PC-3 (cell line): ENCODE results near the gene RHOT2. TPM values are rescaled to one million over a fixed set of nuclear protein-coding genes. Genes with fewer than 3 reads are reported as not detected.

Experiments
- ATAC-seq: fragments of 200-7000 bp; cut with Tn5 transposase; 2 replicates; pipeline ENCODE4 v1.9.1; 2020; ENCODE audit warnings: mild to moderate bottlenecking, moderate library complexity
- BruUV-seq: library from RNA; stranded (reverse); fragments of 400-500 nt; replicated peaks from 2 replicates; lab custom pipeline; 2021; lab: Mats Ljungman, UMichigan
- CTCF ChIA-PET: fragments of 300-600 bp; sonication (Branson Sonifier 250); formaldehyde crosslinking; loops from one replicate; lab custom pipeline; 2022; ENCODE audit warnings: antibody characterized with exemption; lab: Charles Lee
- POLR2A ChIA-PET: fragments of 300-600 bp; sonication (Branson Sonifier 250); formaldehyde crosslinking; loops from one replicate; lab custom pipeline; 2022; ENCODE audit warnings: antibody characterized with exemption; ENCODE audit not compliant: unreplicated experiment; lab: Charles Lee
- DNase-seq: peaks from one replicate; pipeline ENCODE4 v3.0.0-alpha.2; 2015
- H2AFZ ChIP-seq: fragments of 300-600 bp; sonication (generic); 2 replicates; pipeline ENCODE4 v1.6.0; 2016; ENCODE audit warnings: antibody characterized with exemption, low read length
- H3F3A ChIP-seq: fragments of 300-600 bp; sonication (generic); one replicate; pipeline ENCODE4 v1.6.0; 2017; ENCODE audit warnings: antibody characterized with exemption, low read length, control low read depth, mild to moderate bottlenecking; ENCODE audit not compliant: unreplicated experiment
- H3K27ac ChIP-seq: fragments of 300-600 bp; sonication (generic); 2 replicates; pipeline ENCODE4 v1.5.1; 2016; ENCODE audit warnings: mild to moderate bottlenecking, low read length
- H3K27me3 ChIP-seq: fragments of 300-600 bp; sonication (generic); 2 replicates; pipeline ENCODE4 v1.6.1; 2016; ENCODE audit warnings: low read length, mixed read lengths
- H3K36me3 ChIP-seq: fragments of 300-600 bp; sonication (generic); 2 replicates; pipeline ENCODE4 v1.6.1; 2016; ENCODE audit warnings: low read depth, mixed run types, low read length, mixed read lengths
- H3K4me1 ChIP-seq: fragments of 300-600 bp; sonication (generic); 2 replicates; pipeline ENCODE4 v1.5.1; 2016; ENCODE audit warnings: low read length; ENCODE audit not compliant: insufficient read depth
- H3K4me2 ChIP-seq: fragments of 300-600 bp; sonication (generic); 2 replicates; pipeline ENCODE4 v1.6.0; 2016; ENCODE audit warnings: low read length
- H3K4me3 ChIP-seq: fragments of 300-600 bp; sonication (generic); 2 replicates; pipeline ENCODE4 v1.5.1; 2016; ENCODE audit warnings: mild to moderate bottlenecking, low read length, mixed read lengths
- H3K79me2 ChIP-seq: fragments of 300-600 bp; sonication (generic); 2 replicates; pipeline ENCODE4 v1.6.1; 2017; ENCODE audit warnings: low read length, mixed read lengths
- H3K9ac ChIP-seq: fragments of 300-600 bp; sonication (generic); 2 replicates; pipeline ENCODE4 v1.6.0; 2016; ENCODE audit warnings: mild to moderate bottlenecking, low read length
- H3K9me2 ChIP-seq: fragments of 300-600 bp; sonication (generic); replicated peaks from 2 replicates; pipeline ENCODE4 v1.6.1; 2016; ENCODE audit warnings: mixed run types, low read length, mixed read lengths
- H3K9me3 ChIP-seq: fragments of 300-600 bp; sonication (generic); 2 replicates; pipeline ENCODE4 v1.6.1; 2016; ENCODE audit warnings: low read length, mixed read lengths
- H4K20me1 ChIP-seq: fragments of 300-600 bp; sonication (generic); 2 replicates; pipeline ENCODE4 v1.6.1; 2016; ENCODE audit warnings: low read length, mixed read lengths
- EZH2 ChIP-seq: fragments of 300-600 bp; sonication (generic); IDR thresholded peaks from one replicate; pipeline ENCODE4 v1.6.1; 2017; ENCODE audit warnings: antibody characterized with exemption, mild to moderate bottlenecking, low read length; ENCODE audit not compliant: unreplicated experiment
- EZH2phosphoT487 ChIP-seq: fragments of 300-600 bp; sonication (generic); IDR thresholded peaks from 2 replicates; pipeline ENCODE4 v1.6.1; 2018; ENCODE audit warnings: mild to moderate bottlenecking, antibody characterized with exemption, low read length, borderline replicate concordance
- intact Hi-C: fragments of 100-400 bp; cut with micrococcal nuclease; formaldehyde crosslinking; loops from 2 replicates; pipeline ENCODE4 v1.9.0; 2023
- total RNA-seq: library from RNA; depleted of rRNA; stranded (reverse); fragments of >200 nt; gene quantifications from 2 replicates; pipeline ENCODE4 v1.2.3, GENCODE V29; 2014
- TF ChIP-seq, protein P1 (sequence below): fragments of 300-600 bp; sonication (generic); conservative IDR thresholded peaks from 2 replicates; pipeline ENCODE4 v1.5.1; 2017; ENCODE audit warnings: antibody characterized with exemption, low read depth, mild to moderate bottlenecking, low read length

RHOT2 gene
- total RNA-seq, 1 experiment from 2014 or later = 93.0 TPM

DNA sequence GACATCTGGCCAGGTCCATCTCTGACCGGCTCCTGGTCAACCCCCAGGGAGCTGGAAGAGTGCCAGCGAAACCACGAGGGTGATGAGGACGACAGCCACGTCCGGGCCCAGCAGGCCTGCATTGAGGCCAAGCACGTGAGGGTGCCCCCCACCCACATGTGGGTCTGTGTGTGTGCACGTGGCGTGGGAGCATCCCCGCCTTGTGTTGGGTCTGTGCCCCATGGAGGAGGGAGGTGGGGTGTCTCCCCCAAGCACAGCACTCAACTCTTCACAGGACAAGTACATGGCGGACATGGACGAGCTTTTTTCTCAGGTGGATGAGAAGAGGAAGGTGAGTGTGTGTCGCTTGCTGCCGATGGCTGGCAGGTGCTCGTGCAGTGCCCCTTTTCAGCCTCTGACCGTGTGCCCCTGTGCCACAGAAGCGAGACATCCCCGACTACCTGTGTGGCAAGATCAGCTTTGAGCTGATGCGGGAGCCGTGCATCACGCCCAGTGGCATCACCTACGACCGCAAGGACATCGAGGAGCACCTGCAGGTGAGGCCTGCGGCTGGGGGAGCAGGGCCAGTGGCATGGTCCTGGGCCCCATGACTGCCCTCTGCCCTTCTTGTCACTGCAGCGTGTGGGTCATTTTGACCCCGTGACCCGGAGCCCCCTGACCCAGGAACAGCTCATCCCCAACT, 14.0 kb downstream of the RHOT2 start:
- Histone ChIP-seq H3K27me3 (no peaks in the 10 kb centered on the region), H3K79me2 (peaks cover 35% of the 10 kb centered on the region), H3K4me1 (peaks cover 26% of the 10 kb centered on the region), H3F3A (no peaks in the 10 kb centered on the region), H3K27ac (no peak overlapping the region), H3K9me2 (no peaks in the 10 kb centered on the region), H3K4me3 (peak overlapping the region; percentile 78), H3K9me3 (no peaks in the 10 kb centered on the region), H2AFZ (no peak overlapping the region), H3K9ac (0 out of 2 replicates have a peak overlapping the region, but pooled peaks have one; percentile 74), H3K4me2 (peak overlapping the region; percentile 90), H3K36me3 (peaks cover 6% of the 10 kb centered on the region), H4K20me1 (peaks cover 10% of the 10 kb centered on the region; the same call in 1 of the 2 replicates)
- TSS peak; percentile 69 for BruUV-seq
- DNase-seq = peak; percentile 41
- intact Hi-C loops = no loop called here
- TF ChIP-seq EZH2 (no peak), EZH2phosphoT487 (no peak)
- TF ChIP-seq, protein P1, sequence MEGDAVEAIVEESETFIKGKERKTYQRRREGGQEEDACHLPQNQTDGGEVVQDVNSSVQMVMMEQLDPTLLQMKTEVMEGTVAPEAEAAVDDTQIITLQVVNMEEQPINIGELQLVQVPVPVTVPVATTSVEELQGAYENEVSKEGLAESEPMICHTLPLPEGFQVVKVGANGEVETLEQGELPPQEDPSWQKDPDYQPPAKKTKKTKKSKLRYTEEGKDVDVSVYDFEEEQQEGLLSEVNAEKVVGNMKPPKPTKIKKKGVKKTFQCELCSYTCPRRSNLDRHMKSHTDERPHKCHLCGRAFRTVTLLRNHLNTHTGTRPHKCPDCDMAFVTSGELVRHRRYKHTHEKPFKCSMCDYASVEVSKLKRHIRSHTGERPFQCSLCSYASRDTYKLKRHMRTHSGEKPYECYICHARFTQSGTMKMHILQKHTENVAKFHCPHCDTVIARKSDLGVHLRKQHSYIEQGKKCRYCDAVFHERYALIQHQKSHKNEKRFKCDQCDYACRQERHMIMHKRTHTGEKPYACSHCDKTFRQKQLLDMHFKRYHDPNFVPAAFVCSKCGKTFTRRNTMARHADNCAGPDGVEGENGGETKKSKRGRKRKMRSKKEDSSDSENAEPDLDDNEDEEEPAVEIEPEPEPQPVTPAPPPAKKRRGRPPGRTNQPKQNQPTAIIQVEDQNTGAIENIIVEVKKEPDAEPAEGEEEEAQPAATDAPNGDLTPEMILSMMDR = no peak
- CTCF ChIA-PET = no interaction called here
- no peak for ATAC-seq
- POLR2A ChIA-PET = interaction anchor here (0.6 kb wide), 1 partner anchor 300 kb away, joined by 3 read pairs; the partner anchor contains the start of gene SOX8

DNA sequence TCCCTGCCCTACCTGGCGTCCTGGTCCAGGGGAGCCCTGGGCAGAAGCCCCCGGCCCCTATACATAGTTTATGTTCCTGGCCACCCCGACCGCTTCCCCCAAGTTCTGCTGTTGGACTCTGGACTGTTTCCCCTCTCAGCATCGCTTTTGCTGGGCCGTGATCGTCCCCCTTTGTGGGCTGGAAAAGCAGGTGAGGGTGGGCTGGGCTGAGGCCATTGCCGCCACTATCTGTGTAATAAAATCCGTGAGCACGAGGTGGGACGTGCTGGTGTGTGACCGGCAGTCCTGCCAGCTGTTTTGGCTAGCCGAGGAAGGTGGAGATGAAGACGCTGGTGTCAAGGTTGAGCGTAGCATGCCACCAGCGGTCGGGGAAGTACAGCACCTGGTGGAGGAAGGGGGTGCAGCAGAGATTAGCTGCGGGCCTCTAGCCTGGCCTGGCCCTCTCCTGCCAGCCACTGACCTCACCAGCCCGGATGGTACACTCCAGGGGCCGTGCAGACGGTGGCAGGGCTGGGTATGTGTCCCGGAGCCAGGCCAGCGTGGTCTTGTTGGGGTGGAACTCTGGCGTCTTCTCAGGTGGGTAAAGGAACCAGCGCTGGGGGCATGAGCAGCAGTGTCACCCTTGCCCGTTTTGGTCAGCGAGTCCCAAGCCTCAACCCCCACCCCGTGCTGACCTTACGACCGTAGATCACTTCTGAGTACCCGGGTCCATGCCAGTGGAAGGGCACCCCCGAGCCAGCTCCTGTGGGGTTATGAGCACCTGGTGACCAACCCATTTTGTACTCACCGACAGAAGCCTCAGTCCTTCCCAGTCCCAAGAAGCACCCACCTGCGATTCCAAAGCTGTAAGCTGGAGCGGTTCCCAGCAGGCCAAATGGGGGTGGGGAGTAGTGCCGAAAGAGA, 14.8 kb downstream of the RHOT2 start:
- H3F3A ChIP-seq = no peaks in the 10 kb centered on the region
- intact Hi-C loops = no loop called here
- ATAC-seq (no peak), DNase-seq (no peak)
- peak overlapping the region; percentile 78 for H3K4me3 ChIP-seq
- H3K9me2 ChIP-seq = no peaks in the 10 kb centered on the region
- H3K27me3 ChIP-seq = no peaks in the 10 kb centered on the region
- no peaks in the 10 kb centered on the region for H3K9me3 ChIP-seq
- H3K4me2 ChIP-seq = peak overlapping the region; percentile 90
- TF ChIP-seq EZH2phosphoT487 (no peak), EZH2 (no peak)
- TF ChIP-seq, protein P1 = no peak
- peak overlapping the region; percentile 68 for H3K9ac ChIP-seq
- TSS peak; percentile 57 for BruUV-seq
- POLR2A ChIA-PET = no interaction called here
- H3K4me1 ChIP-seq = peaks cover 26% of the 10 kb centered on the region
- H3K79me2 ChIP-seq = peaks cover 35% of the 10 kb centered on the region
- CTCF ChIA-PET = no interaction called here
- H3K27ac ChIP-seq = peak overlapping the region; percentile 53; the same call in 1 of the 2 replicates
- H2AFZ ChIP-seq = no peak overlapping the region
- peaks cover 10% of the 10 kb centered on the region; the same call in 1 of the 2 replicates for H4K20me1 ChIP-seq
- H3K36me3 ChIP-seq = peaks cover 6% of the 10 kb centered on the region
